Progenitor cell of endocrine pancreas (in vitro differentiated cells): ENCODE data around the gene KRTAP10-5. TPM values are rescaled to one million over a fixed set of nuclear protein-coding genes. Genes with fewer than 3 reads are reported as not detected.
A peak's percentile ranks its signal among the peaks of the same experiment; 100 is the strongest.
"Not testable (repeated sequence)": the region's sequence is repeated elsewhere in the genome, so short reads cannot be mapped to it uniquely, and the experiment has no call there.

Experiments
- DNase-seq: peaks from one replicate; pipeline ENCODE4 v3.0.0; 2021; ENCODE audit warnings: low spot score; ENCODE audit not compliant: unreplicated experiment
- H3K27ac Mint-ChIP-seq: 2 replicates; pipeline ENCODE4 v1.8.0; 2021; ENCODE audit warnings: mild to moderate bottlenecking, moderate library complexity, mixed read lengths
- H3K27me3 Mint-ChIP-seq: 2 replicates; pipeline ENCODE4 v1.8.0; 2021; ENCODE audit warnings: mixed read lengths
- H3K36me3 Mint-ChIP-seq: 2 replicates; pipeline ENCODE4 v1.8.0; 2022; ENCODE audit warnings: mixed read lengths; ENCODE audit not compliant: insufficient read depth
- H3K4me1 Mint-ChIP-seq: 2 replicates; pipeline ENCODE4 v1.8.0; 2021; ENCODE audit warnings: low read depth, mixed read lengths
- H3K4me3 Mint-ChIP-seq: 2 replicates; pipeline ENCODE4 v1.8.0; 2021; ENCODE audit warnings: low read depth, mild to moderate bottlenecking, moderate library complexity, mixed read lengths
- H3K9me3 Mint-ChIP-seq: 2 replicates; pipeline ENCODE4 v1.8.0; 2021; ENCODE audit warnings: low read depth, mixed read lengths
- total RNA-seq: library from RNA; stranded (reverse); gene quantifications from 2 replicates; pipeline ENCODE4 v1.2.1, GENCODE V29; 2021
- TF ChIP-seq, protein P1 (sequence below): fragments of 200-600 bp; sonication (generic); IDR thresholded peaks from one replicate; pipeline ENCODE4 v1.5.0; 2021; ENCODE audit warnings: antibody characterized with exemption, mild to moderate bottlenecking; ENCODE audit not compliant: unreplicated experiment

The KRTAP10-5 gene
- total RNA-seq, 1 donor from 2014 or later = not detected

DNA sequence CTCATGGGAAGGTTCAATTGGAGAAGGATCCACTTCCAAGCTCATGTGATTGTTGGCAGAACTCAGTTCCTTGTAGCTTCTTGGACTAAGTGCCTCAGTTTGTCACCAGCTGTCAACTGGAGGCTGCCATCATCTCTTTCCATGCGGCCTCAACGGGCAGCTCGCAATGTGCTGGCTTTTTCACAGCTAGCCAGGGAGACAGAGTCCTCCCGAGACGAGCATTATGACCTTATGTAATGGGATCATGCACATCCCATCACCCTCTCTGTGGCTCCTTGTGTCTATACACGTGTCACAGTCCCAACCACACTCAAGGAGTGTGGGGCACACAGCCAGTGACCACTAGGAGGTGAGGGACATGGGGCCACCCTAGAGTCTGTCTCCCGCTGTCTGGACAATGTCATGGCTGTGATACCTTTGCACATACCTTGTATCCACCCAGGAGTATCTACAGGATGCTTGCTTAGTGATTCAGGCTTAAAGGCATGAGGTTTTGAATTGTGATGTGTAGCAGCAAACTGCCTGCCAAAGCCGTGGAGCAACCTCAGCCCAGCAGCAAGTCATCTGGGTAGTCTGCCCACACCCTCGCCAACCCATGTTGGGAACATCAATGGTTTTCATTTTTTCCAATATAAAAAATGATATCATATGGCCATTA, 15.8 kb upstream of the KRTAP10-5 start:
- H3K4me3 Mint-ChIP-seq = no peak overlapping the region
- DNase-seq = no peak
- TF ChIP-seq, protein P1, sequence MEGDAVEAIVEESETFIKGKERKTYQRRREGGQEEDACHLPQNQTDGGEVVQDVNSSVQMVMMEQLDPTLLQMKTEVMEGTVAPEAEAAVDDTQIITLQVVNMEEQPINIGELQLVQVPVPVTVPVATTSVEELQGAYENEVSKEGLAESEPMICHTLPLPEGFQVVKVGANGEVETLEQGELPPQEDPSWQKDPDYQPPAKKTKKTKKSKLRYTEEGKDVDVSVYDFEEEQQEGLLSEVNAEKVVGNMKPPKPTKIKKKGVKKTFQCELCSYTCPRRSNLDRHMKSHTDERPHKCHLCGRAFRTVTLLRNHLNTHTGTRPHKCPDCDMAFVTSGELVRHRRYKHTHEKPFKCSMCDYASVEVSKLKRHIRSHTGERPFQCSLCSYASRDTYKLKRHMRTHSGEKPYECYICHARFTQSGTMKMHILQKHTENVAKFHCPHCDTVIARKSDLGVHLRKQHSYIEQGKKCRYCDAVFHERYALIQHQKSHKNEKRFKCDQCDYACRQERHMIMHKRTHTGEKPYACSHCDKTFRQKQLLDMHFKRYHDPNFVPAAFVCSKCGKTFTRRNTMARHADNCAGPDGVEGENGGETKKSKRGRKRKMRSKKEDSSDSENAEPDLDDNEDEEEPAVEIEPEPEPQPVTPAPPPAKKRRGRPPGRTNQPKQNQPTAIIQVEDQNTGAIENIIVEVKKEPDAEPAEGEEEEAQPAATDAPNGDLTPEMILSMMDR = no peak
- peaks cover 7% of the 10 kb centered on the region for H3K4me1 Mint-ChIP-seq
- no peaks in the 10 kb centered on the region for H3K36me3 Mint-ChIP-seq
- no peak overlapping the region for H3K27ac Mint-ChIP-seq
- peaks cover 5% of the 10 kb centered on the region for H3K9me3 Mint-ChIP-seq
- no peaks in the 10 kb centered on the region for H3K27me3 Mint-ChIP-seq

DNA sequence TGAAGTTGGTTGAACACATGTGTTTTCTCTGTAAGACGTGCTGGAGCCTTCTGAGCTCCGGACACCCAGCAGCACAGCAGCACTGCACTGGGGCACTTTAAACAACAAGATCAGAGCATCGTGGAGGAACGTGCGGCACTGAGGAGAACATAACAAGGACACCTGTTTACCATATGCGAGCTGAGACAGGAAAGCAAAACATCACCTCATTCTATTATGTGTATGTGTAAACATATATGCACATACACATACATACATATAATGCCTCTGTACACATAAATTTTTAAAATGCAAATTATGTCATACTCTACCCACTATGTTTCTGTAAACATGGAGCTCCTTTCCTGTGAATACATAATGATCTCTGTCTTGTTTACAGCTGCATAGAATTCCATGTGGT, 15.1 kb upstream of the KRTAP10-5 start:
- H3K9me3 Mint-ChIP-seq = peaks cover 5% of the 10 kb centered on the region
- H3K4me1 Mint-ChIP-seq = peaks cover 7% of the 10 kb centered on the region
- no peak overlapping the region for H3K4me3 Mint-ChIP-seq
- H3K27ac Mint-ChIP-seq = no peak overlapping the region
- H3K27me3 Mint-ChIP-seq = no peaks in the 10 kb centered on the region
- no peak for DNase-seq
- H3K36me3 Mint-ChIP-seq = no peaks in the 10 kb centered on the region
- TF ChIP-seq, protein P1 = no peak

DNA sequence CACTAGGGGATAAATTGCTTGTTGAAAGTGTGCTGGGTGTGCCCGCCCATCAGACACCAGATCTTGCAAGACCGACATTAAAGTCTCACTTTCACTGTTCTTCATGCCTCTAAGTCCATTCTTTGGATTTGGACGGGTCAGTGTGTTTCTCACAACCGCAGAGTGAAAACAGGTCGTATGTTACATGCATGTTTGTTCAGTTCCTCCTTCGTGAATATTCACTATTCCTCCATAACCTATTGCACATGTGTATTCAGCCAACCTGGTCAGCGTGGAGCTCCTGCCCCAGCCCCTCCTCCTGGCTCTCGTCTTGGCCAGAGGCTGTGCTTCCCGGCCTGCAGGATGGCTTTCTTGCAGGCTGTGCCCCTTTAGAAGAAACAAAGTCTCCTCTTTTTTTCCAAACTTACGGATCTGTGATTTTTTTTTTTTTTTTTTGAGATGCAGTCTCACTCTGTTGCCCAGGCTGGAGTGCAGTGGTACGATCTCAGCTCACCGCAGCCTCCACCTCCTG, 14.1 kb upstream of the KRTAP10-5 start:
- DNase-seq = no peak
- TF ChIP-seq, protein P1 = no peak
- Mint-ChIP-seq H3K4me1 (peaks cover 7% of the 10 kb centered on the region), H3K27ac (peak overlapping the region; percentile 34), H3K27me3 (no peaks in the 10 kb centered on the region), H3K36me3 (no peaks in the 10 kb centered on the region), H3K4me3 (no peak overlapping the region), H3K9me3 (peaks cover 5% of the 10 kb centered on the region)

DNA sequence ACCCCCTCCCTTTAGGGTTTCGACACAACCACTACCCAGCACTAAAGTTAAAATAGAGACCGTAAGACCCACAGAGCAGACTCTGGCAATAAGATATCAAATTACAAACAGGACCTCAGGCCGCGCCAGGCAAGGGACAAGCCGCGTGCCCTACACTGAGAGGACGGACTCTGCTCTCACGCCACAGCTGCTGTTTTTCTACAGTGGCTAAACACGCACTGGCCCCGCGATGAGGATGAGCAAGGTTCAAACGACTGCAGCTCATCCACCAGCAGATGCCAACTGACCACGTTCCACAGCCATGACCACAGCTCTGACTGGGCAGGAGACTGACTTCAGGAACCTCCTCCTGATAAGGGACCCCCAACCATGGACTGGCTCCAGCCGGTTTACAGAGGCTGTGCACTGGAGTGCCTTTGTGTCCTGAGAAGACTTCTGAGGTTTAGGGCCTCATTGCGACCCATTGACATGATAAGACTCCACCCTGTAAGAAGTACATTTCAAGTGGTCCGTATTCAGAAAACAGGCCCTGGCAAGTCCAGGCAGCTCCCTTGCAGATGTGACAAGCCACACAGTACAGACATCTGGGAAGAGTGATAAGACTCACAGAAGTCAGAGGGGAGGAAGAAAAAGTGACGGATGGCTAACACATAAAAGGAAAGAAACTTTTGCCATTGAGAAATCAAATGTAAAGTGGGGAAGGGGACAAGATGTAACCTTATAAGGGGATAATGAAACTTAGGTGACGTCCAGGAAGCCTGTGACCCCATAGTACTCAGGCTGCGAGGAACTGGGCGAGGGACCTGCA, 13.4 kb upstream of the KRTAP10-5 start:
- peaks cover 7% of the 10 kb centered on the region for H3K4me1 Mint-ChIP-seq
- no peaks in the 10 kb centered on the region for H3K36me3 Mint-ChIP-seq
- H3K27ac Mint-ChIP-seq = no peak overlapping the region
- H3K27me3 Mint-ChIP-seq = no peaks in the 10 kb centered on the region
- TF ChIP-seq, protein P1 = no peak
- no peak overlapping the region for H3K4me3 Mint-ChIP-seq
- no peak for DNase-seq
- H3K9me3 Mint-ChIP-seq = peaks cover 4% of the 10 kb centered on the region

DNA sequence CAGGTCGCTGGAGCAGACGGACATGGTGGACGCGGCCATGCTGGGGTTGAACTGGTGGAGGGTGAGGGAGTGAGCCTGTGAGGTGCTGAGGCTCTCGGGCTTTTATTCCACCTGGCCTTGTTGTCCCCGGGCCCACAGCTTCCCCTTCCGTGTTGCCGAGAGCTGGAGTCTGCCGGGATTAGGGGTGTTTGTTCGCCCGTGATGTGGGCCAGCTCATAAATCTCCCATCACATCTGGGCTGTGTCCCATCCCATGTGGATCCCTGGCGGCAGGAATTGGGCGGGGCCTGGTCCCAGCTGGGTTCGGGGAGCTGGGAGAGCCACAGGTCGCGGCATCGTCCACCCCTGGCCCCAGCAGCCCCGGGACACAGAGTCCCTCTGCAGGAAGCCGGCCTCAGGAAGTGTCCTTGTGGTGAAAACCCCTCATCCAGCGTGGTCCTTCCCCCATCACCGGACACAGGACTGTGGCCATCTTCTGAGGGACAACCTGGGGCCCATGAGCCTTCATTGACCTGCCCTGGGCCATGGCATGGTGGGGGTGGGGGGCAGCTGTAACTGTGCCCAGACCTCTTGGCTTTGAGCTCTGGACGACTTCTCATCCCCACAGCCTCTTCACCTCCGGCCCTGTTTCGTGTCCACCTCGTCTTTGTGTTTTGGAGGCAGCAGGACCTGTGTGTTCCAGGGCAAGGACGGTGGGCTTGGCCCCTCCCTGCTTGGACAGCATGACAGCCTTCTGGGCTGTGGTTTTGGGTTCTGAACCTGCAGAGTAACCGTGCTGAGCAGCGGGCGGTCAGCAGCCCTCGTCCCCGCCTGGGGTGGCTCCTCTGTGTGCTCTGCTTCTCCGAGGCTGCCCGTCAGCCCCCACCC, 12.3 kb upstream of the KRTAP10-5 start, which contains the start of gene KRTAP10-6:
KRTAP10-6 (minus strand) TSS at position 60 of the 866 bp plus-strand sequence; CDS start at position 39, 21 bp downstream.
- H3K27ac Mint-ChIP-seq = no peak within 1 kb of the TSS
- H3K4me3 Mint-ChIP-seq = no peak within 1 kb of the TSS
- no peak for DNase-seq
- TF ChIP-seq, protein P1 = no peak
- peaks cover 7% of the 10 kb centered on the region for H3K4me1 Mint-ChIP-seq
- no peaks in the 10 kb centered on the region for H3K36me3 Mint-ChIP-seq
- H3K9me3 Mint-ChIP-seq = no peaks in the 10 kb centered on the region
- no peaks in the 10 kb centered on the region for H3K27me3 Mint-ChIP-seq

DNA sequence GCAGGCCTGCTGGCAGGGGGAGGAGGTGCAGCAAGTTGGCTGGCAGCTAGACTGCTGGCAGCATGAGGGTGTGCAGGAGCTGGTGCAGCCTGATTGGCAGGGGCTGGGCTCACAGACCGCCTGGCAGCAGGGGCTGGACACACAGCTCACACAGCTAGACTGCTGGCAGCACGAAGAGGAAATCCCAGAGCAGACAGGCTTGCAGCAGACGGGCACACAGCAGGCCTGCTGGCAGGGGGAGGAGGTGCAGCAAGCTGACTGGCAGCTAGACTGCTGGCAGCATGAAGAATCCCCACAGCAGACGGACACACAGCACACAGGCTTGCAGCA, 11.4 kb upstream of the KRTAP10-5 start:
- not testable (repeated sequence) for H3K9me3 Mint-ChIP-seq, H3K4me3 Mint-ChIP-seq, DNase-seq, H3K36me3 Mint-ChIP-seq, H3K27ac Mint-ChIP-seq, H3K27me3 Mint-ChIP-seq, H3K4me1 Mint-ChIP-seq

DNA sequence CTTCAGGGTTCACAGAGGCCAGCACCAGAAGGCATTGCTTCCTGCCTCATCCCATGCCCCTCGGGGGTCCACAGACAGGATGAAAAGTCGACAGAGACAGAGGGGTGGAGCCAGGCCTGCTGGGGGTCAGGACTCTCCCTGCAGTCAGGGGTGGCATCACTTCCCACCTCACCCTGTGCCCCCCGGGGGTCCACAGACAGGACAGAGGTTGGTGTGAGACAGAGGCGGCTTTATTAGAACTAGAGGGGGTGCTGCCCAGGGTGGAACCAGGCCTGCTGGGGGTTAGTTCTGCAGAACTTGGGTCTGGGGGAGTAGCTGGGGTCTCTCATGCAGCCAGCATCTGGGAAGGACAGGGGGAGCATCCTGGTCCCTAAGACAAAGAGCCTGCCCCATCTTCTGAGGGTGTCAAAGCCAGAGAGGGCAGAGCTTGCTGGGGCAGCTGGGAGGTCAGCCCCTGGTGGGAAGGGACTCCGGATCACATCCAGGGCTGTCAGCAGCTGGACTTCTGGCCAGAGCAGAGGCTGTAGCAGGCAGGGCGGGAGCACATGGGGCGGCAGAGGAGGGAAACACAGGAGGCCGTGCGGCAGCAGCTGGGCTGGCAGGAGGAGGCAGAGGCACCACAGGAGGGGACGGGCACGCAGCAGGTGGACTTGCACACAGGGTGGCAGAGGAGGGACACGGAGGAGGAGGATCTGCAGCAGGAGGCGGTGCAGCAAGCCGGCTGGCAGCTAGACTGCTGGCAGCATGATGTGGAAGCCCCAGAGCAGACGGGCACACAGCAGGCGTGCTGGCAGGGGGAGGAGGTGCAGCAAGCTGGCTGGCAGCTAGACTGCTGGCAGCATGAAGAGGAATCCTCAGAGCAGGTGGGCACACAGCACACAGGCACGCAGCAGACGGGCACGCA, 10.7 kb upstream of the KRTAP10-5 start:
- H3K36me3 Mint-ChIP-seq, H3K4me1 Mint-ChIP-seq, H3K27me3 Mint-ChIP-seq, H3K27ac Mint-ChIP-seq, H3K4me3 Mint-ChIP-seq, DNase-seq: not testable (repeated sequence)
- peaks cover 12% of the 10 kb centered on the region for H3K9me3 Mint-ChIP-seq
